HEK293 (cell line): ENCODE results near the gene RPL19.

Source experiments
- CTCF ChIA-PET: fragments of 350-600 bp; formaldehyde crosslinking; extraction: SDS; loops from one replicate; lab custom pipeline; 2021; ENCODE audit warnings: antibody characterized with exemption; lab: Yijun Ruan, JAX
- POLR2A ChIA-PET: fragments of 300-600 bp; formaldehyde crosslinking; extraction: SDS; loops from one replicate; lab custom pipeline; 2020; ENCODE audit warnings: antibody characterized with exemption, inconsistent platforms; lab: Yijun Ruan, JAX
- H3K27ac ChIP-seq: fragments of 200-500 bp; sonication (Bioruptor generic); 2 replicates; pipeline ENCODE4 v1.5.1; 2014; ENCODE audit warnings: low read depth, low read length, control low read depth, inconsistent platforms; ENCODE audit errors: extremely low read depth
- H3K36me3 ChIP-seq, 2 experiments: fragments of 200-500 bp in 1 of 2; sonication (Bioruptor generic) in 1 of 2; 1 replicate in 1 of 2; 2 replicates in 1 of 2; pipeline ENCODE4 v1.5.1; 2014 to 2017; ENCODE audit warnings: inconsistent platforms in 2 of 2, low read length in 2 of 2; ENCODE audit not compliant: control insufficient read depth in 2 of 2, insufficient read depth in 1 of 2
- H3K4me1 ChIP-seq: fragments of 200-500 bp; sonication (Bioruptor generic); 2 replicates; pipeline ENCODE4 v1.5.1; 2014; ENCODE audit warnings: mild to moderate bottlenecking, low read length, inconsistent platforms; ENCODE audit not compliant: control insufficient read depth, insufficient read depth
- H3K4me3 ChIP-seq: 2 replicates; pipeline ENCODE4 v1.5.1; 2011; ENCODE audit warnings: low read depth, mild to moderate bottlenecking, control low read depth, low read length, moderate library complexity
- H3K9me3 ChIP-seq: fragments of 200-500 bp; sonication (Bioruptor generic); 2 replicates; pipeline ENCODE4 v1.5.1; 2014; ENCODE audit warnings: low read depth, low read length, inconsistent platforms; ENCODE audit not compliant: control insufficient read depth, insufficient read depth
- BCL11A ChIP-seq: fragments of 450-650 bp; formaldehyde crosslinking; IDR thresholded peaks from 2 replicates; pipeline ENCODE4 v1.5.1; 2016; ENCODE audit warnings: low read depth, missing biosample characterization, missing genetic modification characterization
- EGR2 ChIP-seq: fragments of 450-650 bp; formaldehyde crosslinking; IDR thresholded peaks from 2 replicates; pipeline ENCODE4 v1.5.1; 2016; ENCODE audit warnings: low read depth, missing biosample characterization, missing genetic modification characterization
- GLI2 ChIP-seq: fragments of 450-650 bp; formaldehyde crosslinking; IDR thresholded peaks from 2 replicates; pipeline ENCODE4; 2017; ENCODE audit warnings: missing biosample characterization, missing genetic modification characterization, low read depth, borderline replicate concordance
- INSM2 ChIP-seq: fragments of 450-650 bp; formaldehyde crosslinking; IDR thresholded peaks from 2 replicates; pipeline ENCODE4 v1.5.1; 2016; ENCODE audit warnings: missing biosample characterization, missing genetic modification characterization
- OSR2 ChIP-seq: fragments of 450-650 bp; formaldehyde crosslinking; IDR thresholded peaks from 2 replicates; pipeline ENCODE4 v1.5.1; 2016; ENCODE audit warnings: missing biosample characterization, missing genetic modification characterization
- PRDM1 ChIP-seq: fragments of 450-650 bp; formaldehyde crosslinking; IDR thresholded peaks from 2 replicates; pipeline ENCODE4; 2016; ENCODE audit warnings: missing biosample characterization, missing genetic modification characterization
- SALL2 ChIP-seq: fragments of 450-650 bp; formaldehyde crosslinking; IDR thresholded peaks from 2 replicates; pipeline ENCODE4 v1.5.0; 2017; ENCODE audit warnings: missing biosample characterization, mild to moderate bottlenecking, missing genetic modification characterization, borderline replicate concordance
- ZBTB17 ChIP-seq: fragments of 450-650 bp; formaldehyde crosslinking; IDR thresholded peaks from 2 replicates; pipeline ENCODE4 v1.5.1; 2016; ENCODE audit warnings: missing biosample characterization, missing genetic modification characterization
- ZFP3 ChIP-seq: fragments of 450-650 bp; formaldehyde crosslinking; IDR thresholded peaks from 2 replicates; pipeline ENCODE4 v1.5.1; 2016; ENCODE audit warnings: low read depth, missing biosample characterization, missing genetic modification characterization
- ZFP41 ChIP-seq: fragments of 450-650 bp; formaldehyde crosslinking; IDR thresholded peaks from 2 replicates; pipeline ENCODE4 v1.5.1; 2016; ENCODE audit warnings: missing biosample characterization, missing genetic modification characterization, borderline replicate concordance
- ZNF121 ChIP-seq: fragments of 450-650 bp; formaldehyde crosslinking; IDR thresholded peaks from 2 replicates; pipeline ENCODE4 v1.5.1; 2016; ENCODE audit warnings: missing biosample characterization, missing genetic modification characterization
- ZNF138 ChIP-seq: fragments of 450-650 bp; formaldehyde crosslinking; IDR thresholded peaks from 2 replicates; pipeline ENCODE4 v1.5.1; 2016; ENCODE audit warnings: missing biosample characterization, missing genetic modification characterization, borderline replicate concordance
- ZNF174 ChIP-seq: fragments of 450-650 bp; formaldehyde crosslinking; IDR thresholded peaks from 2 replicates; pipeline ENCODE4 v1.5.0; 2017; ENCODE audit warnings: missing biosample characterization, mild to moderate bottlenecking, missing genetic modification characterization
- ZNF19 ChIP-seq: fragments of 450-650 bp; formaldehyde crosslinking; IDR thresholded peaks from 2 replicates; pipeline ENCODE4; 2016; ENCODE audit warnings: missing biosample characterization, missing genetic modification characterization, low read depth
- ZNF23 ChIP-seq: fragments of 450-650 bp; formaldehyde crosslinking; IDR thresholded peaks from 2 replicates; pipeline ENCODE4 v1.5.1; 2016; ENCODE audit warnings: missing biosample characterization, missing genetic modification characterization, borderline replicate concordance
- ZNF24 ChIP-seq: fragments of 450-650 bp; formaldehyde crosslinking; IDR thresholded peaks from 2 replicates; pipeline ENCODE4 v1.5.1; 2016; ENCODE audit warnings: missing biosample characterization, missing genetic modification characterization
- ZNF248 ChIP-seq: fragments of 450-650 bp; formaldehyde crosslinking; IDR thresholded peaks from 2 replicates; pipeline ENCODE4 v1.5.1; 2017; ENCODE audit warnings: missing biosample characterization, missing genetic modification characterization
- ZNF311 ChIP-seq: fragments of 450-650 bp; formaldehyde crosslinking; IDR thresholded peaks from 2 replicates; pipeline ENCODE4 v1.5.1; 2017; ENCODE audit warnings: missing biosample characterization, missing genetic modification characterization, borderline replicate concordance
- ZNF398 ChIP-seq: fragments of 450-650 bp; formaldehyde crosslinking; IDR thresholded peaks from 2 replicates; pipeline ENCODE4 v1.5.1; 2017; ENCODE audit warnings: missing biosample characterization, missing genetic modification characterization
- ZNF621 ChIP-seq: fragments of 450-650 bp; formaldehyde crosslinking; IDR thresholded peaks from 2 replicates; pipeline ENCODE4 v1.5.1; 2017; ENCODE audit warnings: missing biosample characterization, missing genetic modification characterization
- ZNF639 ChIP-seq: fragments of 450-650 bp; formaldehyde crosslinking; IDR thresholded peaks from 2 replicates; pipeline ENCODE4 v1.5.1; 2016; ENCODE audit warnings: missing biosample characterization, missing genetic modification characterization
- ZNF704 ChIP-seq: fragments of 450-650 bp; formaldehyde crosslinking; IDR thresholded peaks from 2 replicates; pipeline ENCODE4 v1.5.1; 2016; ENCODE audit warnings: missing biosample characterization, missing genetic modification characterization
- ZSCAN5A ChIP-seq: fragments of 450-650 bp; formaldehyde crosslinking; IDR thresholded peaks from 2 replicates; pipeline ENCODE4 v1.5.1; 2016; ENCODE audit warnings: missing biosample characterization, missing genetic modification characterization
- ZXDB ChIP-seq: fragments of 450-650 bp; formaldehyde crosslinking; IDR thresholded peaks from 2 replicates; pipeline ENCODE4 v1.5.1; 2016; ENCODE audit warnings: missing biosample characterization, missing genetic modification characterization

The RPL19 gene

GRCh38 chr17:39155654-39156053 lies 44.4 kb upstream of the RPL19 start (continued):
- no peak for TF ChIP-seq ZNF398 (tag by site-specific recombination)
- TF ChIP-seq ZNF174 (tag by site-specific recombination), result no peak
- no peak for TF ChIP-seq ZBTB17
- no peak for TF ChIP-seq ZNF19
- TF ChIP-seq GLI2 (tag by site-specific recombination), result no peak
- no peak for TF ChIP-seq ZNF621 (tag by site-specific recombination)
- TF ChIP-seq ZFP41 (tag by site-specific recombination), result no peak
- no peak for TF ChIP-seq ZNF311 (tag by site-specific recombination)
- no peak for TF ChIP-seq ZNF138 (tag by site-specific recombination)

- Histone ChIP-seq H3K9me3 (no peaks in the 10 kb centered on the region), H3K36me3 (no peaks in the 10 kb centered on the region), H3K27ac (no peak overlapping the region), H3K4me3 (no peak overlapping the region), H3K4me1 (peaks cover 3% of the 10 kb centered on the region)
- TF ChIP-seq BCL11A (tag by site-specific recombination) (no peak), ZFP3 (tag by site-specific recombination) (no peak), ZNF248 (tag by site-specific recombination) (no peak), ZNF23 (tag by site-specific recombination) (no peak), OSR2 (no peak), ZNF311 (tag by site-specific recombination) (no peak), EGR2 (tag by site-specific recombination) (no peak), ZXDB (tag by site-specific recombination) (no peak), ZNF639 (tag by site-specific recombination) (no peak)
- ChIA-PET POLR2A (no interaction called here), CTCF (interaction anchor here (1.2 to 1.4 kb wide), 2 partner anchors 9 to 18 kb away, joined by 5 to 7 read pairs; no protein-coding TSS in a partner anchor)
Measured at GRCh38 chr17:39156491-39156890, 43.6 kb upstream of the RPL19 start.

- POLR2A ChIA-PET, result no interaction called here
Measured at GRCh38 chr17:39158623-39159022, 41.5 kb upstream of the RPL19 start.

More at GRCh38 chr17:39158623-39159022, 41.5 kb upstream of the RPL19 start:
- Histone ChIP-seq H3K27ac (no peak overlapping the region), H3K4me3 (no peak overlapping the region), H3K9me3 (no peaks in the 10 kb centered on the region), H3K36me3 (no peaks in the 10 kb centered on the region), H3K4me1 (no peaks in the 10 kb centered on the region)
- CTCF ChIA-PET, result interaction anchor here (0.6 to 1.1 kb wide), 7 partner anchors 9 to 184 kb away, joined by 3 to 7 read pairs (median 4); no protein-coding TSS in a partner anchor
- TF ChIP-seq SALL2 (tag by site-specific recombination), result no peak
- 0 out of 2 replicates have a peak, but pooled peaks have one; percentile 36 for TF ChIP-seq PRDM1 (tag by site-specific recombination)
- TF ChIP-seq ZNF121 (tag by site-specific recombination), result peak; percentile 66; the same call in 1 of the 2 replicates
- TF ChIP-seq INSM2, result no peak
- no peak for TF ChIP-seq ZNF704 (tag by site-specific recombination)
- TF ChIP-seq ZSCAN5A, result no peak
- no peak for TF ChIP-seq ZNF24 (tag by site-specific recombination)
